SK-N-SH (cell line): ENCODE measurements around the gene TBX15. TPM values are rescaled to one million over a fixed set of nuclear protein-coding genes. Genes with fewer than 3 reads are reported as not detected.

Source experiments
- CTCF ChIA-PET: fragments of 300-600, 350-600 bp; formaldehyde crosslinking; extraction: SDS; loops from one replicate; lab custom pipeline; 2021; lab: Yijun Ruan, JAX
- POLR2A ChIA-PET: fragments of 350-600 bp; sonication (Branson Sonifier 250); formaldehyde crosslinking; extraction: SDS; loops from one replicate; lab custom pipeline; 2020; ENCODE audit warnings: antibody characterized with exemption, inconsistent platforms; lab: Yijun Ruan, JAX
- DNase-seq: peaks from one replicate; pipeline ENCODE4 v3.0.0; 2012
- H2AFZ ChIP-seq: fragments of 200-600 bp; sonication (generic); 2 replicates; pipeline ENCODE4 v1.8.1; 2016; ENCODE audit warnings: antibody characterized with exemption, mild to moderate bottlenecking, low read depth
- H3F3A ChIP-seq: fragments of 200-600 bp; sonication (generic); replicated peaks from 2 replicates; pipeline ENCODE3; 2016; ENCODE audit warnings: antibody characterized with exemption, mild to moderate bottlenecking; ENCODE audit not compliant: insufficient read depth
- H3K27ac ChIP-seq, 2 experiments: fragments of 200-500 bp in 1 of 2; fragments of 200-600 bp in 1 of 2; sonication (Bioruptor generic) in 1 of 2; sonication (generic), shearing (Covaris generic) in 1 of 2; 2 replicates each; pipeline versions ENCODE4 v1.5.1 to v1.6.1; 2014 to 2016; ENCODE audit warnings: low read depth in 2 of 2, inconsistent platforms in 1 of 2, low read length in 1 of 2, mild to moderate bottlenecking in 1 of 2, mixed read lengths in 1 of 2
- H3K27me3 ChIP-seq: fragments of 200-600 bp; sonication (generic), shearing (Covaris generic); 2 replicates; pipeline ENCODE4 v1.6.1; 2016; ENCODE audit warnings: mixed run types; ENCODE audit not compliant: insufficient read depth
- H3K36me3 ChIP-seq, 2 experiments: fragments of 200-500 bp in 1 of 2; fragments of 200-600 bp in 1 of 2; sonication (Bioruptor generic) in 1 of 2; sonication (generic) in 1 of 2; replicated peaks in 1 of 2; 2 replicates each; pipeline versions ENCODE3 to v1.5.1; 2014 to 2016; ENCODE audit warnings: low read length in 1 of 2, mild to moderate bottlenecking in 1 of 2; ENCODE audit not compliant: insufficient read depth in 2 of 2, control insufficient read depth in 1 of 2
- H3K4me1 ChIP-seq, 2 experiments: fragments of 200-500 bp in 1 of 2; fragments of 200-600 bp in 1 of 2; sonication (Bioruptor generic) in 1 of 2; sonication (generic), shearing (Covaris generic) in 1 of 2; 2 replicates each; pipeline versions ENCODE4 v1.5.1 to v1.6.1; 2014 to 2016; ENCODE audit warnings: low read depth in 1 of 2, low read length in 1 of 2, mixed run types in 1 of 2; ENCODE audit not compliant: insufficient read depth in 2 of 2, control insufficient read depth in 1 of 2
- H3K4me2 ChIP-seq: fragments of 200-600 bp; sonication (generic), shearing (Covaris generic); 2 replicates; pipeline ENCODE4 v1.6.1; 2017; ENCODE audit warnings: mixed run types
- H3K4me3 ChIP-seq, 2 experiments: fragments of 200-500 bp in 1 of 2; fragments of 200-600 bp in 1 of 2; sonication (Bioruptor generic) in 1 of 2; sonication (generic), shearing (Covaris generic) in 1 of 2; 2 replicates each; pipeline versions ENCODE4 v1.5.1 to v1.8.1; 2014 to 2016; ENCODE audit warnings: low read depth in 2 of 2, inconsistent platforms in 1 of 2, low read length in 1 of 2, mild to moderate bottlenecking in 1 of 2, mixed read lengths in 1 of 2, moderate library complexity in 1 of 2
- H3K79me2 ChIP-seq: fragments of 200-600 bp; sonication (generic); 2 replicates; pipeline ENCODE4 v1.8.1; 2017; ENCODE audit warnings: mild to moderate bottlenecking; ENCODE audit not compliant: insufficient read depth
- H3K9ac ChIP-seq: fragments of 200-600 bp; sonication (generic); 2 replicates; pipeline ENCODE4 v1.6.1; 2017; ENCODE audit warnings: mixed run types
- H3K9me2 ChIP-seq: fragments of 200-600 bp; sonication (generic); 2 replicates; pipeline ENCODE4 v1.6.1; 2017; ENCODE audit warnings: mixed run types
- H3K9me3 ChIP-seq: fragments of 200-600 bp; sonication (generic); 2 replicates; pipeline ENCODE4 v1.6.1; 2017; ENCODE audit warnings: mixed run types, mild to moderate bottlenecking, moderate library complexity
- H4K20me1 ChIP-seq: fragments of 200-600 bp; sonication (generic); 2 replicates; pipeline ENCODE4 v1.6.1; 2017; ENCODE audit warnings: mild to moderate bottlenecking, mixed run types; ENCODE audit not compliant: insufficient read depth
- ELF1 ChIP-seq: IDR thresholded peaks from 2 replicates; pipeline ENCODE4 v1.4.0; 2012
- FOSL2 ChIP-seq: IDR thresholded peaks from 2 replicates; pipeline ENCODE4 v1.4.0; 2012; ENCODE audit warnings: low read depth, mild to moderate bottlenecking, moderate library complexity, borderline replicate concordance
- FOXM1 ChIP-seq: IDR thresholded peaks from 2 replicates; pipeline ENCODE4 v1.4.0; 2012; ENCODE audit warnings: low read depth, mild to moderate bottlenecking
- GABPA ChIP-seq: IDR thresholded peaks from 2 replicates; pipeline ENCODE4 v1.4.0; 2012; ENCODE audit warnings: low read depth, mild to moderate bottlenecking
- GATA2 ChIP-seq: sonication (generic); formaldehyde crosslinking; IDR thresholded peaks from 2 replicates; pipeline ENCODE4 v1.5.0; 2020; ENCODE audit warnings: mild to moderate bottlenecking, missing genetic modification reagents
- IRF3 ChIP-seq: fragments of 150-350 bp; IDR thresholded peaks from 2 replicates; pipeline ENCODE4 v1.6.1; 2016; ENCODE audit warnings: mild to moderate bottlenecking, low read depth, low read length
- MAX ChIP-seq: IDR thresholded peaks from 2 replicates; pipeline ENCODE4 v1.4.0; 2012; ENCODE audit warnings: low read depth
- MXI1 ChIP-seq: IDR thresholded peaks from 2 replicates; pipeline ENCODE4 v1.6.1; 2012; ENCODE audit warnings: mild to moderate bottlenecking, low read depth, low read length, improper control_type of control experiment
- POLR2AphosphoS5 ChIP-seq: IDR thresholded peaks from 2 replicates; pipeline ENCODE4 v1.6.1; 2012; ENCODE audit warnings: low read depth, low read length
- RAD21 ChIP-seq: IDR thresholded peaks from 2 replicates; pipeline ENCODE4 v1.6.1; 2012; ENCODE audit warnings: mild to moderate bottlenecking, low read length
- REST ChIP-seq: IDR thresholded peaks from 2 replicates; pipeline ENCODE4 v1.6.1; 2012; ENCODE audit warnings: mild to moderate bottlenecking, low read depth, low read length, moderate library complexity
- SIN3A ChIP-seq: IDR thresholded peaks from 2 replicates; pipeline ENCODE4 v1.6.1; 2012; ENCODE audit warnings: low read depth, mild to moderate bottlenecking, low read length, moderate library complexity, borderline replicate concordance
- TEAD4 ChIP-seq: IDR thresholded peaks from 2 replicates; pipeline ENCODE4 v1.4.0; 2012; ENCODE audit warnings: mild to moderate bottlenecking, borderline replicate concordance; ENCODE audit not compliant: insufficient read depth
- ZBTB33 ChIP-seq: IDR thresholded peaks from 2 replicates; pipeline ENCODE4 v1.4.0; 2012; ENCODE audit warnings: low read depth, borderline replicate concordance
- WGBS: methylation state at CpG from one replicate; pipeline ENCODE4 v1.1.6; 2017; ENCODE audit warnings: low lambda C conversion rate; 5-methylcytosine and 5-hydroxymethylcytosine counted together
- polyA plus RNA-seq, 3 experiments: library from polyadenylated mRNA; depleted of rRNA; stranded (reverse); fragments of >200 nt; gene quantifications; 2 replicates each; pipeline ENCODE4 v1.2.3, GENCODE V29; 2012

Gene TBX15
- polyA plus RNA-seq, 1 of the 3 experiments (the other 2 are of a cell fraction): 0.02 TPM

GRCh38 chr1:118905196-118905595 lies 82.9 kb downstream of the TBX15 start:
- H3K36me3 ChIP-seq: no peaks in the 10 kb centered on the region

GRCh38 chr1:118902711-118903191 lies 85.4 kb downstream of the TBX15 start:
- ChIA-PET CTCF (no interaction called here), POLR2A (no interaction called here)
- Histone ChIP-seq H4K20me1 (no peaks in the 10 kb centered on the region), H3K36me3 (no peaks in the 10 kb centered on the region), H3F3A (no peaks in the 10 kb centered on the region), H3K79me2 (no peaks in the 10 kb centered on the region), H3K9me2 (no peaks in the 10 kb centered on the region; the same call in 1 of the 2 replicates), H2AFZ (no peak overlapping the region), H3K27me3 (no peaks in the 10 kb centered on the region), H3K4me1 (no peaks in the 10 kb centered on the region), H3K4me3 (no peak overlapping the region), H3K9me3 (no peaks in the 10 kb centered on the region), H3K9ac (no peak overlapping the region), H3K4me2 (no peak overlapping the region), H3K27ac (no peak overlapping the region)
- no peak for DNase-seq
- TF ChIP-seq TEAD4 (no peak), GABPA (no peak)
- WGBS: 11% methylated on average over 6 of the region's 6 CpGs

More at GRCh38 chr1:118905196-118905595, 82.9 kb downstream of the TBX15 start:
- no peak overlapping the region for H3K4me2 ChIP-seq
- POLR2A ChIA-PET: no interaction called here
- H4K20me1 ChIP-seq: no peaks in the 10 kb centered on the region
- TF ChIP-seq FOXM1 (no peak), GABPA (no peak), RAD21 (no peak), MAX (no peak), FOSL2 (no peak), POLR2AphosphoS5 (no peak)
- no peak overlapping the region for H3K9ac ChIP-seq
- CTCF ChIA-PET: no interaction called here
- no peak overlapping the region for H3K27ac ChIP-seq
- no peaks in the 10 kb centered on the region for H3K9me3 ChIP-seq
- no peaks in the 10 kb centered on the region for H3K79me2 ChIP-seq
- H3K9me2 ChIP-seq: no peaks in the 10 kb centered on the region; the same call in 1 of the 2 replicates
- no peak overlapping the region for H2AFZ ChIP-seq
- no peaks in the 10 kb centered on the region for H3F3A ChIP-seq
- H3K4me1 ChIP-seq: no peaks in the 10 kb centered on the region
- H3K4me3 ChIP-seq: no peak overlapping the region
- WGBS: 3% methylated on average over 6 of the region's 6 CpGs
- DNase-seq: no peak
- H3K27me3 ChIP-seq: no peaks in the 10 kb centered on the region

GRCh38 chr1:118902299-118902698 lies 85.8 kb downstream of the TBX15 start:
- no peak overlapping the region for H2AFZ ChIP-seq
- no peak overlapping the region for H3K27ac ChIP-seq
- no peaks in the 10 kb centered on the region for H3K79me2 ChIP-seq
- no peak for DNase-seq
- no peak overlapping the region for H3K4me2 ChIP-seq
- POLR2A ChIA-PET: no interaction called here
- no peaks in the 10 kb centered on the region for H3K27me3 ChIP-seq
- CTCF ChIA-PET: no interaction called here
- H3K9me3 ChIP-seq: no peaks in the 10 kb centered on the region
- WGBS: 12% methylated on average over 2 of the region's 2 CpGs
- TF ChIP-seq GATA2 (no peak), IRF3 (no peak), SIN3A (no peak), MXI1 (no peak), FOSL2 (no peak), POLR2AphosphoS5 (no peak), ZBTB33 (no peak), ELF1 (no peak), REST (no peak)
- H4K20me1 ChIP-seq: no peaks in the 10 kb centered on the region
- no peak overlapping the region for H3K9ac ChIP-seq
- no peaks in the 10 kb centered on the region; the same call in 1 of the 2 replicates for H3K9me2 ChIP-seq
- H3F3A ChIP-seq: no peaks in the 10 kb centered on the region
- H3K4me1 ChIP-seq: no peaks in the 10 kb centered on the region
- no peaks in the 10 kb centered on the region for H3K36me3 ChIP-seq
- H3K4me3 ChIP-seq: no peak overlapping the region
